Aorta (tissue), 5 donors: ENCODE measurements around the gene SRRM2. TPM values are rescaled to one million over a fixed set of nuclear protein-coding genes. Genes with fewer than 3 reads are reported as not detected.
A peak's percentile ranks its signal among the peaks of the same experiment; 100 is the strongest.

ENCODE experiments used
- ATAC-seq: fragments of 200-7000 bp; cut with Tn5 transposase; one replicate; pipeline ENCODE4 v1.9.1; 2022; ENCODE audit warnings: moderate library complexity; ENCODE audit not compliant: low FRiP score
- DNase-seq, 2 donors: peaks; one replicate each; pipeline ENCODE4 v3.0.0-alpha.2; 2020
- H3K27ac ChIP-seq, 2 donors: one replicate each; pipeline ENCODE4 v1.5.1; 2013; ENCODE audit warnings: low read length in 2 of 2, mild to moderate bottlenecking in 2 of 2, moderate library complexity in 2 of 2, control low read depth in 1 of 2, inconsistent platforms in 1 of 2, low read depth in 1 of 2
- H3K27me3 ChIP-seq, 2 donors: one replicate each; pipeline ENCODE4 v1.6.1; 2013; ENCODE audit warnings: control low read depth in 1 of 2, low read length in 1 of 2, mild to moderate bottlenecking in 1 of 2, moderate library complexity in 1 of 2; ENCODE audit not compliant: insufficient read depth in 2 of 2, control insufficient read depth in 1 of 2
- H3K36me3 ChIP-seq, 2 donors: one replicate each; pipeline ENCODE4 v1.6.1; 2013; ENCODE audit warnings: control low read depth in 1 of 2, low read length in 1 of 2, mild to moderate bottlenecking in 1 of 2; ENCODE audit not compliant: insufficient read depth in 2 of 2, control insufficient read depth in 1 of 2
- H3K4me1 ChIP-seq, 2 donors: one replicate each; pipeline ENCODE4 v1.6.1; 2013; ENCODE audit warnings: low read length in 2 of 2, control low read depth in 1 of 2, mild to moderate bottlenecking in 1 of 2, moderate library complexity in 1 of 2; ENCODE audit not compliant: insufficient read depth in 2 of 2, control insufficient read depth in 1 of 2
- H3K4me3 ChIP-seq, 2 donors: one replicate each; pipeline ENCODE4 v1.5.1; 2013; ENCODE audit warnings: low read length in 2 of 2, control low read depth in 1 of 2, mild to moderate bottlenecking in 1 of 2
- H3K9me3 ChIP-seq: one replicate; pipeline ENCODE4 v1.6.1; 2013; ENCODE audit warnings: mild to moderate bottlenecking, low read length; ENCODE audit not compliant: control insufficient read depth
- WGBS, 2 donors: extraction: QIAGEN DNeasy Blood & Tissue Kit; methylation state at CpG; one replicate each; pipeline ENCODE4 v1.1.7; 2013; 5-methylcytosine and 5-hydroxymethylcytosine counted together
- intact Hi-C, 2 donors: fragments of 100-400 bp; cut with DNase I; formaldehyde crosslinking; loops; one replicate each; pipeline versions ENCODE4 v1.14.2 to v1.15.0; 2022
- polyA plus RNA-seq, 2 donors: library from polyadenylated mRNA; stranded (reverse); fragments of 200-250 nt; gene quantifications; one replicate each; pipeline ENCODE4 v1.2.3, GENCODE V29; 2013
- total RNA-seq, 2 donors: library from RNA; stranded (reverse); fragmentation: NEBNext Ultra II Directional; extraction: Animal tissue kit (Norgen Biotek cat#: 25700); gene quantifications; one replicate each; pipeline ENCODE4 v1.2.1, GENCODE V29; 2021
- donor health status: healthy with polysubstance abuse.
- donor health status: Bipolar disorder and iron deficiency.
- donor health status: DM: no; HTN: no; CAD: no.
- donor health status: DM: no; HTN: no; CAD: no.
- donor health status: DM: yes; HTN: yes; CAD: no.

SRRM2 gene
- total and polyA plus RNA-seq, 4 donors = 194 to 946 (median 634) TPM

GRCh38 chr16:2734844-2735515 lies 17.5 kb upstream of the SRRM2 start:
- no peaks in the 10 kb centered on the region for H3K36me3 ChIP-seq
- H3K27ac ChIP-seq = no peak overlapping the region
- no peak overlapping the region for H3K4me3 ChIP-seq
- no peak for DNase-seq
- no peak for ATAC-seq
- no peaks in the 10 kb centered on the region for H3K4me1 ChIP-seq
- no peaks in the 10 kb centered on the region for H3K9me3 ChIP-seq
- 77 to 81% methylated on average over 10 of the region's 10 CpGs for WGBS, 2 donors
- intact Hi-C loops = no loop called here
- no peaks in the 10 kb centered on the region for H3K27me3 ChIP-seq

GRCh38 chr16:2736476-2737237 lies 15.8 kb upstream of the SRRM2 start:
- H3K36me3 ChIP-seq = no peaks in the 10 kb centered on the region
- WGBS, 2 donors = 85 to 88% methylated on average over 11 of the region's 11 CpGs
- peak in 1 of 2 donors; percentile 58 for DNase-seq
- no peak overlapping the region for H3K4me3 ChIP-seq
- no peaks in the 10 kb centered on the region for H3K9me3 ChIP-seq
- intact Hi-C loops = no loop called here
- H3K4me1 ChIP-seq = no peaks in the 10 kb centered on the region
- ATAC-seq = no peak
- H3K27ac ChIP-seq = no peak overlapping the region
- no peaks in the 10 kb centered on the region for H3K27me3 ChIP-seq

GRCh38 chr16:2737238-2737605 lies 15.2 kb upstream of the SRRM2 start:
- WGBS, 2 donors = 74 to 85% methylated on average over 5 of the region's 5 CpGs
- H3K36me3 ChIP-seq = no peaks in the 10 kb centered on the region
- ATAC-seq (no peak), DNase-seq (peak in 1 of 2 donors; percentile 15)
- no peak overlapping the region for H3K4me3 ChIP-seq
- no peaks in the 10 kb centered on the region for H3K4me1 ChIP-seq
- no peak overlapping the region for H3K27ac ChIP-seq
- intact Hi-C loops = no loop called here
- no peaks in the 10 kb centered on the region for H3K9me3 ChIP-seq
- H3K27me3 ChIP-seq = no peaks in the 10 kb centered on the region

GRCh38 chr16:2737895-2738418 lies 14.5 kb upstream of the SRRM2 start:
- ATAC-seq (no peak), DNase-seq (peak in 1 of 2 donors; percentile 46)
- intact Hi-C loops = no loop called here

GRCh38 chr16:2738615-2739014 lies 13.8 kb upstream of the SRRM2 start:
- Histone ChIP-seq H3K27me3 (no peaks in the 10 kb centered on the region), H3K9me3 (no peaks in the 10 kb centered on the region), H3K27ac (no peak overlapping the region), H3K4me3 (no peak overlapping the region), H3K4me1 (no peaks in the 10 kb centered on the region), H3K36me3 (no peaks in the 10 kb centered on the region)
- ATAC-seq = no peak
- 78 to 80% methylated on average over 5 of the region's 5 CpGs for WGBS, 2 donors
- intact Hi-C loops = no loop called here
- DNase-seq = no peak

More at GRCh38 chr16:2737895-2738418, 14.5 kb upstream of the SRRM2 start:
- Histone ChIP-seq H3K36me3 (no peaks in the 10 kb centered on the region), H3K27ac (no peak overlapping the region), H3K4me3 (no peak overlapping the region), H3K27me3 (no peaks in the 10 kb centered on the region), H3K4me1 (no peaks in the 10 kb centered on the region), H3K9me3 (no peaks in the 10 kb centered on the region)
- 79 to 86% methylated on average over 7 of the region's 7 CpGs for WGBS, 2 donors

- no peak overlapping the region for H3K27ac ChIP-seq
- H3K4me1 ChIP-seq = no peaks in the 10 kb centered on the region
- no peaks in the 10 kb centered on the region for H3K27me3 ChIP-seq
- no peak overlapping the region for H3K4me3 ChIP-seq
- ATAC-seq (no peak), DNase-seq (peak in 1 of 2 donors; percentile 65)
- H3K9me3 ChIP-seq = no peaks in the 10 kb centered on the region
- no peaks in the 10 kb centered on the region for H3K36me3 ChIP-seq
- intact Hi-C loops = no loop called here
- 49 to 52% methylated on average over 8 of the region's 8 CpGs for WGBS, 2 donors
Observed at GRCh38 chr16:2739625-2740430, 12.6 kb upstream of the SRRM2 start.

- Histone ChIP-seq H3K27ac (no peak overlapping the region), H3K4me3 (no peak overlapping the region), H3K27me3 (no peaks in the 10 kb centered on the region), H3K36me3 (no peaks in the 10 kb centered on the region), H3K4me1 (no peaks in the 10 kb centered on the region), H3K9me3 (no peaks in the 10 kb centered on the region)
- intact Hi-C loops = no loop called here
- WGBS, 2 donors = 86 to 88% methylated on average over 6 of the region's 6 CpGs
- no peak for ATAC-seq
- peak in 1 of 2 donors; percentile 45 for DNase-seq
Observed at GRCh38 chr16:2740476-2740875, 12.0 kb upstream of the SRRM2 start.

- ATAC-seq (no peak), DNase-seq (no peak)
- intact Hi-C loops = no loop called here
- Histone ChIP-seq H3K27me3 (no peaks in the 10 kb centered on the region), H3K27ac (no peak overlapping the region), H3K4me3 (no peak overlapping the region), H3K9me3 (no peaks in the 10 kb centered on the region), H3K36me3 (no peaks in the 10 kb centered on the region), H3K4me1 (no peaks in the 10 kb centered on the region)
- WGBS, 2 donors = 81 to 84% methylated on average over 4 of the region's 4 CpGs
Observed at GRCh38 chr16:2741168-2741567, 11.3 kb upstream of the SRRM2 start.
